GM12875 (cell line): ENCODE measurements around the gene C1orf115.

Experiments
- H3K4me3 ChIP-seq: one replicate; pipeline ENCODE4 v1.5.1; 2011; ENCODE audit warnings: low read depth, low read length, control low read depth
- CTCF ChIP-seq: IDR thresholded peaks from 2 replicates; pipeline ENCODE4 v1.5.1; 2011; ENCODE audit warnings: low read depth, mild to moderate bottlenecking, control low read depth, inconsistent platforms, low read length, moderate library complexity, borderline replicate concordance; ENCODE audit not compliant: insufficient read depth

Gene C1orf115

GRCh38 chr1:220698607-220699016 lies 8.4 kb downstream of the C1orf115 start:
- H3K4me3 ChIP-seq, result no peak overlapping the region
- no peak for TF ChIP-seq CTCF

GRCh38 chr1:220699044-220699443 lies 8.9 kb downstream of the C1orf115 start:
- no peak for TF ChIP-seq CTCF
- H3K4me3 ChIP-seq, result no peak overlapping the region

- no peak for TF ChIP-seq CTCF
- H3K4me3 ChIP-seq, result no peak overlapping the region
Observed at GRCh38 chr1:220700556-220701179, 10.5 kb downstream of the C1orf115 start.

- TF ChIP-seq CTCF, result no peak
- no peak overlapping the region for H3K4me3 ChIP-seq
Observed at GRCh38 chr1:220701974-220702373, 11.8 kb downstream of the C1orf115 start.

GRCh38 chr1:220702733-220703270 lies 12.6 kb downstream of the C1orf115 start:
- H3K4me3 ChIP-seq, result no peak overlapping the region

GRCh38 chr1:220703305-220703704 lies 13.1 kb downstream of the C1orf115 start:
- no peak for TF ChIP-seq CTCF
- H3K4me3 ChIP-seq, result no peak overlapping the region

More at GRCh38 chr1:220702733-220703270, 12.6 kb downstream of the C1orf115 start:
- TF ChIP-seq CTCF, result no peak

GRCh38 chr1:220705782-220706181 lies 15.6 kb downstream of the C1orf115 start:
- no peak for TF ChIP-seq CTCF
- no peak overlapping the region for H3K4me3 ChIP-seq
